Suprapubic skin (tissue), 4 donors: ENCODE measurements around the gene PSMB3. TPM values are rescaled to one million over a fixed set of nuclear protein-coding genes. Genes with fewer than 3 reads are reported as not detected.
A peak's percentile ranks its signal among the peaks of the same experiment; 100 is the strongest.

Source experiments
- DNase-seq, 2 donors: peaks; one replicate each; pipeline ENCODE4 v3.0.0-alpha.2; 2019; ENCODE audit warnings: low spot score in 2 of 2
- H3K27ac ChIP-seq: fragments of 200-600 bp; sonication (generic); one replicate; pipeline ENCODE4 v1.5.1; 2019
- H3K27me3 ChIP-seq: fragments of 200-600 bp; sonication (generic); one replicate; pipeline ENCODE4 v1.5.1; 2019
- H3K36me3 ChIP-seq: fragments of 200-600 bp; sonication (generic); one replicate; pipeline ENCODE4 v1.5.1; 2019
- H3K4me1 ChIP-seq: fragments of 200-600 bp; sonication (generic); one replicate; pipeline ENCODE4 v1.5.1; 2019
- H3K4me3 ChIP-seq: fragments of 200-600 bp; sonication (generic); one replicate; pipeline ENCODE4 v1.5.1; 2019; ENCODE audit warnings: mild to moderate bottlenecking
- H3K9me3 ChIP-seq: fragments of 200-600 bp; sonication (generic); one replicate; pipeline ENCODE4 v1.5.1; 2019
- CTCF ChIP-seq, 2 donors: fragments of 200-600 bp in 1 of 2; fragments of 450-650 bp in 1 of 2; sonication (generic) in 1 of 2; IDR thresholded peaks; one replicate each; pipeline ENCODE4 v1.5.1; 2016 to 2019; ENCODE audit warnings: antibody characterized with exemption in 2 of 2, mild to moderate bottlenecking in 1 of 2, moderate library complexity in 1 of 2
- EP300 ChIP-seq: sonication (generic); formaldehyde crosslinking; IDR thresholded peaks from one replicate; pipeline ENCODE4 v1.6.1; 2017; ENCODE audit warnings: antibody characterized with exemption
- POLR2A ChIP-seq, 2 donors: fragments of 450-650 bp; IDR thresholded peaks; one replicate each; pipeline ENCODE4 v1.6.1; 2017; ENCODE audit warnings: antibody characterized with exemption in 2 of 2, mild to moderate bottlenecking in 2 of 2, moderate library complexity in 2 of 2
- POLR2AphosphoS5 ChIP-seq, 3 donors: sonication (generic); formaldehyde crosslinking; IDR thresholded peaks; one replicate each; pipeline ENCODE4 v1.6.1; 2017; ENCODE audit warnings: antibody characterized with exemption in 3 of 3
- WGBS: methylation state at CpG from one replicate; pipeline ENCODE4 v1.1.5; 2018; 5-methylcytosine and 5-hydroxymethylcytosine counted together
- total RNA-seq, 4 donors: library from RNA; depleted of rRNA; stranded (reverse); fragments of >200 nt; gene quantifications; one replicate each; pipeline ENCODE4 v1.1.0, GENCODE V29; 2016

The PSMB3 gene
- total RNA-seq, 4 donors from 2014 or later: 106 to 186 (median 162) TPM

- peaks cover 34% of the 10 kb centered on the region for H3K4me1 ChIP-seq
- peak overlapping the region; percentile 94 for H3K4me3 ChIP-seq
- WGBS: 15% methylated on average over 14 of the region's 14 CpGs
- H3K27ac ChIP-seq: peak overlapping the region; percentile 100
- H3K9me3 ChIP-seq: no peaks in the 10 kb centered on the region
- no peaks in the 10 kb centered on the region for H3K27me3 ChIP-seq
- no peak for TF ChIP-seq POLR2AphosphoS5 (IDR thresholded peaks at IDR 0.05)
- TF ChIP-seq POLR2A (IDR thresholded peaks at IDR 0.05): no peak
- no peak for TF ChIP-seq CTCF (IDR thresholded peaks at IDR 0.05)
- no peak for TF ChIP-seq EP300
- peaks cover 39% of the 10 kb centered on the region for H3K36me3 ChIP-seq
- DNase-seq: no peak
These were observed 47.8 kb downstream of the PSMB3 start for GRCh38 chr17:38800237-38800760.

DNA sequence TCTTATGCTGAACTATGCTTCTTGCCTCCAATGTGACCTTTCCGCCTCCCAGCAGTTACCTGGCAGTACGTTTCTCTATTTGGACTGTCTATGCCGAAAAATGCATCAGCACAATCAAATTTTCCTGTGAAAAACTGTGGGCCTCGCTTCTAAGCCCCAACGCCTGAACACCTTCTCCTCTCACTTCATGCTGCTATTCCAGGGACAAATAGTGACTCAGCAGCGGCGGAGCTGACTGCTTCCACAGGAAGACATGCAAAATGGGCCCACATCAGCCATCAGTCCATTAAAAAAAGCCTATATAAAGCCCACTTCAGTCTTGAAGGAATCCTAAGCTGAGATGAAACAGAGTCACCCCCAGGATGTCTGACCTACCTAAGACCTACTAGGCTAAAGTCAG is 57.3 kb downstream of the PSMB3 start:
- 88% methylated on average over 7 of the region's 7 CpGs for WGBS
- no peaks in the 10 kb centered on the region for H3K4me1 ChIP-seq
- H3K36me3 ChIP-seq: peaks cover 100% of the 10 kb centered on the region
- TF ChIP-seq POLR2A (IDR thresholded peaks at IDR 0.05) (no peak), POLR2AphosphoS5 (IDR thresholded peaks at IDR 0.05) (no peak)
- H3K9me3 ChIP-seq: no peaks in the 10 kb centered on the region
- H3K27me3 ChIP-seq: no peaks in the 10 kb centered on the region
- no peak overlapping the region for H3K27ac ChIP-seq
- no peak for DNase-seq
- no peak overlapping the region for H3K4me3 ChIP-seq

Other genes with a start within 250 kb of the PSMB3 start
- 10 to 100 TPM; 11.0 to 36.5 (median 17.4) TPM for gene SRCIN1, start 146.8 kb upstream of the PSMB3 start, total RNA-seq
- gene EPOP, start 77.8 kb upstream of the PSMB3 start, total RNA-seq: 1 to 10 TPM in 3 of 4 donors, under 1 TPM in 1; 0.80 to 6.1 (median 3.2) TPM
- gene MLLT6, start 47.5 kb upstream of the PSMB3 start, total RNA-seq: 100 to 1,000 TPM in 1 of 4 donors, 10 to 100 TPM in 3; 62.7 to 136 (median 79.0) TPM
- 10 to 100 TPM in 2 of 4 donors, 1 to 10 TPM in 2; 6.8 to 12.7 (median 10.1) TPM for gene CISD3, start 22.4 kb upstream of the PSMB3 start, total RNA-seq
- gene PCGF2, start 4.4 kb upstream of the PSMB3 start, total RNA-seq: 10 to 100 TPM in 1 of 4 donors, 1 to 10 TPM in 3; 5.3 to 15.2 (median 7.0) TPM
- 10 to 100 TPM; 31.0 to 46.7 (median 38.6) TPM for gene PIP4K2B, start 46.8 kb downstream of the PSMB3 start, total RNA-seq
- gene CWC25, start 72.6 kb downstream of the PSMB3 start, total RNA-seq: 10 to 100 TPM; 31.5 to 74.8 (median 34.4) TPM
- 1,000 to 10,000 TPM; 1,382 to 1,902 (median 1,771) TPM for gene RPL23, start 101.0 kb downstream of the PSMB3 start, total RNA-seq
- 100 to 1,000 TPM in 2 of 4 donors, 10 to 100 TPM in 2; 83.1 to 124 (median 99.6) TPM for gene LASP1, start 117.3 kb downstream of the PSMB3 start, total RNA-seq
- not detected for gene FBXO47, start 214.7 kb downstream of the PSMB3 start, total RNA-seq